Endometrial microvascular endothelial cells (primary cell): ENCODE measurements around the gene LARP1. TPM values are rescaled to one million over a fixed set of nuclear protein-coding genes. Genes with fewer than 3 reads are reported as not detected.
"Not testable (repeated sequence)": the region's sequence is repeated elsewhere in the genome, so short reads cannot be mapped to it uniquely, and the experiment has no call there.

Experiments used
- in situ Hi-C: cut with HindIII; loops from 2 replicates; pipeline ENCODE4 v1.10.0; 2017; ENCODE audit warnings: low sequenced_read_pairs, low pct_unique_long_range_greater_than_20kb; ENCODE audit errors: inconsistent ontology term
- total RNA-seq: library from RNA; depleted of rRNA; stranded (reverse); fragments of >200 nt; gene quantifications from one replicate; pipeline ENCODE4 v1.2.3, GENCODE V29; 2015; ENCODE audit errors: inconsistent ontology term

Gene LARP1
- 106 TPM for total RNA-seq

DNA sequence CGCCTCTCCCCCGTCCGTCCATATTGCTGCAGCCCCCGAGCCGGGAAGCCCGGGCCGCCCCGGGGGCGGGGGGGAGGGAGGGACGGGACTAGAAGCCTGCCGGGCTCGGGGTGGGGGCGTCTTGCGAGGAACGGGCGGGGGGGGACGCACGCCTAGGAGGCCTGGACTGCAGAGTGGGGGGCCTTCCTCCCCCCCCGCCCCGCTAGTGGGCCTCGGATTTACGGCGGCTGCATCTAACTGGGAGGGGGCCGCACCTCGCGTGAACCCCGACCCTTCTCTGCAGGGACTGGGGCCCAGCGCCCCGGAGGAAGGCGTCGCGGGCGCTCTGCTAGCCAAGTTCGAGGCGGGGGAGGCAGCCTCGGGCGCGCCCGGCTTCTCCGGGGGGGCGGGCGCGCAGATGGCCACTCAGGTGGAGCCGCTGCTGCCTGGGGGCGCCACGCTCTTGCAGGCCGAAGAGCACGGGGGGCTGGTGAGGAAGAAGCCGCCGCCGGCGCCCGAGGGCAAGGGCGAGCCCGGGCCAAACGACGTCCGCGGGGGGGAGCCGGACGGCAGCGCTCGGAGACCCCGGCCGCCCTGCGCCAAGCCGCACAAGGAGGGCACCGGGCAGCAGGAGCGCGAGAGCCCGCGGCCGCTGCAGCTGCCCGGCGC is at the start of gene LARP1:
Gene LARP1 (plus strand): TSS at position 17 of the 648 bp plus-strand sequence. CDS start 381 bp downstream, at position 398.
- in situ Hi-C loops, result no loop called here

DNA sequence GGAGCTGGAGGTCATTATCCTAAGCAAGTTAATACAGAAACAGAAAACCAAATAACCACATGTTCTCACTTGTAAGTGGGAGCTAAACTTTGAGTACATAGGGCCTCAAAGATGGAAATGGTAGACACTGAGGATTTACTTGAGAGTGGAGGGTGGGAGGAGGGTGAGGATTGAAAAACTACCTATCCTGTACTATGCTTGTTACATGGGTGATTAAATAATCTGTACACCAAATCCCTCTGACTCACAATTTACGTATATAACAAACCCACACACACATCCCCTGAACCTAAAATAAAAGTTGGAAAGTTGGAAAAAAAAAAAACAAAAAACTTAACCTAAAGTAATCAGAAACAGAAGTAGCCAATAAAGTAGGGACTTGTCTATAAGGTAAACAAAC is 48.8 kb upstream of the LARP1 start:
- in situ Hi-C loops, result no loop called here

DNA sequence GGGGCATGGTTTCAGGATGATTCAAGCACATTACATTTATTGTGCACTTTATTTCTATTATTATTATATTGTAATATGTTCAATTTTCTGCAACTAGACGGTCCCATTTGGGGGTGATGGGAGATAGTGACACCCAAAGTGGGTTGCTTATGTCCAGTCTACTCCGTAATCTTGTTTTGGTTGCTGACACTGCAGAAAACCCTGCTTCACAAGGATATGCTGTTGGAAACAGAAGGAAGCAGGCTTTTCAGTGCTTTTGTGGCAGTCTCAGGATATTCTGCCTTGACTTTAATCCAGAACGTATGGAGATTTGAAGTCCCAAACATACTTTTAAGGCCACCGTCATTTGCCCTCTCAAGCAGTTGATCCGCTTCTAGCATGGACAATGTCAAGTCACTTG is 47.5 kb upstream of the LARP1 start:
- in situ Hi-C loops, result no loop called here

DNA sequence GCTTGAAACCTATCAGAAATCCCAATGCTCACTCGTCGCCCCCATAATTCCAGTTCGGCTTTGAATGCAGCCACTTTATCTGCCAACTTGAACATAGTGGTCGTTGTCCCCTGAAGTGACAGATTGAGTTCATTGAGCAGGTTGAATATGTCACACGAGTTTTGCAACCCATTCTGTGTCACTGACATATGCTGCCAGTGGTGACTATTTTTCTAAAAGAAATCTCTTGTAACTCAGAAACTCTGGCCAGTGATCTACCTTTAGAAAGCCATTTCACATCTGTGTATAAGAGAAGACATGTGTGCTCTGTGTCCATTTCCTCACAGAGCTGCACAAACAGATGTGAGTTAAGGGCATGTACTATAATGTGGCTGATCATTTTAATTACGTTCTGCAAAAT is 47.0 kb upstream of the LARP1 start:
- in situ Hi-C loops, result no loop called here

DNA sequence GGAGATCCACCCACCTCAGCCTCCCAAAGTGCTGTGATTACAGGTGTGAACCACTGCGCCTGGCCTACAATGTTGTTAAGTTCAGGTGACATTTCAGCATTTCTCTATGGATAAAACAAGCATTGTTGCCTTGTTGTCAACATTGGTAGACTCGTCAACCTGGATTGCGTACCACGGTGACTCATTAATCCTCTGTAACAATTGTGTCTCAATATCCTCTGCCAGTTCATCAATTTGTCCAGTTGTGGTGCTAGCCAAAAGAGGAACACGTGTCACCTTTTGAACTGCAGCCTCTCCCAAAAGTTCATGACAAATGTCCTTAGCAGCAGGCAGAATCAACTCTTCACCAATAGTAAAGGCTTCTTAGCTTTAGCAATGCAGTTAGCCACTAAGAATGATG is 46.3 kb upstream of the LARP1 start:
- in situ Hi-C loops, result no loop called here

DNA sequence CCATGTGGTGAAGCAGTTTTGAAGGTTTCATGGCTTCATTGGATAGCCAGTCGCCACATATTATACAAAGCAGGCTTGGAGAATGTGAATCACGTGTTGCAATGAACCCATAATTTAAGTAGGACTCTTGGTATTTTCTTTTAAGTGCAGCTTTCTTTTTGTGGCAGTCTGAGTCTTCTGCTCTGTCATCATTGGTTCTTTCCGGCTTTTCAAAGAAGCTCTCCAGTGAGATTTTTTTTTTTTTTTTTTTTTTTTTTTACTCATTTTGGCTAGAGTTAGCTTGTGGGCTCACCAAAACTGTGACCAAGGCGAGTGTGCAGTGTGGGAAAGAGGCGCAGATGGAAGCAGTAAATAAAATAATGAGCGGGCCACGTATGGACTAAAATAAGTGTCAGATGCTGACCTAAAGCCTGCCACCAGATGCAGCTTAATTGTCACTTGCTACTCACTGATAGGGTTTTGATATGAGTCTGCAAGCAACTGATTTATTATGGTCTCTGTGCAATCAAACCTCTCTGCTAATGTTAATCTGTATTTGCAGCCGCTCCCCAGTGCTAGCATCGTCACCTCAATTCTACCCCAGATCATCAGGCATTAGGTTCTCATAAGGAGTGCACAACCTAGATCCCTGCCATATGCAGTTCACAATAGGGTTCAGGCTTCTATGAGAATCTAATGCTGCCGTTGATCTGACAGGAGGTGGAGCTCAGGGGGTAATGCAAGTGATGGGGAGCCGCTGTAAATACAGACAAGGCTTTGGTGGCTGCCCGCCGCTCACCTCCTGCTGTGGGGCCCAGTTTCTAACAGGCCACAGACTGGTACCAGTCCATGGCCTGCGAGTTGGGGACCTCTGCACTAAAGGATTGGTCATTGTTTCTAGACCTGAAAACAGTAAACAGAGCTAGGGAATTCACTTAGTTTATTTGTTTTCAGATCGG is 45.5 kb upstream of the LARP1 start:
- in situ Hi-C loops, result no loop called here

DNA sequence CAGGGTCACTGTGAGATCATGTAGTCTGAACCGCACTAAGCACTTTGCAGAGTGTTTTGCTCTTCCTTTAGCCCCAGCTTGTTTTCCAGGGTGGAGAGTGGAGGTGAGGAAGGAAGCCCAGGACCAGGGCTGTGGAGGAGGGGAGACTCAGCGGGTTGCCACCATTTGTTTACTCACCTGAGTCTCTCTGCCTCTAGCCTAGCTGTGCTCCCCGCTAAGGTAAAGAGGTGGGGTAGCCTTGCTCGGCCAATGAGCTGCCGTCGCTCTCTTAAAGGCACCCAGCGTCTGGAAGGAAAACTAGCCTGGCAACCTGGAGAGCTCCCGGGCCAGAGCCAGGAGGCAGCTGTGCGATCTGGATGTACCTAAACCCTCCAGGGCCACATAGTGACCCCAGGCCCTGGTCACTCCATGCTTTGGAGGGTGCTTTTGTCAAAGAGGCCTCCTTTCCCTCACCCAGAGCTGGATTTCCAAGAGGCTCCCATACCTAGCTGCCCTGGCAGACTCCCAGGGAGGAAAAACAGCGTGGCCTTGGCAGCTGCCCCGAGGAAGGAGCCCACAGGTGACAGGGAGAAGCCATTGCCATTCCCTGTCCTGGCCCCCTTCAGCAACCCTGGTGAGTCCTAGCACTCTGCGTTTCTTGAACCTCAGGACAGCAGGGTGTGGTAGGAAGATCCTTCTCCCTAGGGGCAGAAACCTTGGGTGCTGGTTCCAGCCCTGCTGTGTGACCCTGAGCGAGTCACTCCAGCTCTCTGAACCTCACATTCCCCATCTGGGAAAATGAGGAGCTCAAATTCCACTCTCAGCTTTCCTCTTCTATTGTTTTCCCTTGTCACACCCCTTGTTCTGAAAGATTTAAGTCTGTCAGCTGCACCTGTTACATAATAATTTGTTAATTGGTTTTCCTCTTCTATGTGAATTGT is 42.4 kb upstream of the LARP1 start:
- in situ Hi-C loops, result no loop called here

DNA sequence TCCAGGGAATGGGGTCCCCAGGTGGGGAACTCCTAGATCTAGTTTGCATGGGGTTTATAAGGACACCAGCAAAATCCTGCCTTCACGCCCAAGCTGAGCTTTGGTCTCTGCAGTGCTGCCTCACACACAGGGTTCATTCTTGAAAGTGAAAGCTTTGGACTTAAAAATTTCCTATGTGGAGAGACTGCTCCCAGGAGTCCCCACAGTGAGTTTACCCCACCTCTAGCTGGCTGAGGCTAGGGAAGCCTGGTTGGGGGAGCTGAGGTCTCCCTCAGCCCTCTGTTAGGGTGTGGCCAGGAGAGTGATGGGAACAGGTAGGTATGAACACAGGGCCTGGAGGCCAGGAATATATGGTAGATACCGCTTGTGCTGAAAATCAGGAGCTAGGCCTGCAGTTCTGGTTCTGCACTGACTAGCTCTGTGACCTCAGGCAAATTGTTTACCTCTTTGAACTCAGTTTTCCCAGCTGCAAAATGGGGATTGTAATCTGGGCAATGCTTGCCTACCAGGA is 41.5 kb upstream of the LARP1 start:
- in situ Hi-C loops, result no loop called here

DNA sequence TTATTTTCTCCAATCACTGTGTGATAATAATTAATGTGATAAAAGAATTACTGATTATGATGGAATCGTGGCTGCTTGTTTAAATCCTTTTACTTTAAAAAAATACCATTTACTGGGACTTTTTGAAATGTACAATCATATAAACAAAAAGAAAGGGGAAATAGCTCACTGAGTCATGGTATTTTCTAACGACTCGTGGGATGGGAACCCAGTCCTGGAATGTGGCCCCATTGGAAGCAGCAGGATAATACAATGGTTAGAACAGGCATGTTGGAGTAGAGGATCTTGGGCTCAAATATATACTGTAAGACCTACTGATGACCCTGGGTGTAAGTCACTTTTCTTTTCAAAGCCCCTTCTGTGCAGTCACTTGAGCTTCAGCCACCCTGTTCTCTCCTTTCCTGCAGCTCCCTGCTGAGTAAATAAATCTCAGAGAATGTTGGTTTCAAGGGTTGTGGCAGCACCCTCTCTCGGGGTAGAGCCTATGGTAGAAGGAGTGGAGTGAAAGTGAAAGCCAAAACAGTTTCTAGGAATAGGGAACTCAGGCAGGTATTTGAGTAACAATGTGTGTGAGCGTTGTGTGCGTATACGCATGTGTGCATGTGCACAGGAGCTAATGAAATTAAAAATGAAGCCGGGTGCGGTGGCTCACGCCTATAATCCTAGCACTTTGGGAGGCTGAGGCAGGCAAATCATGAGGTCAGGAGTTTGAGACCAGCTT is 40.8 kb upstream of the LARP1 start:
- in situ Hi-C loops, result no loop called here

DNA sequence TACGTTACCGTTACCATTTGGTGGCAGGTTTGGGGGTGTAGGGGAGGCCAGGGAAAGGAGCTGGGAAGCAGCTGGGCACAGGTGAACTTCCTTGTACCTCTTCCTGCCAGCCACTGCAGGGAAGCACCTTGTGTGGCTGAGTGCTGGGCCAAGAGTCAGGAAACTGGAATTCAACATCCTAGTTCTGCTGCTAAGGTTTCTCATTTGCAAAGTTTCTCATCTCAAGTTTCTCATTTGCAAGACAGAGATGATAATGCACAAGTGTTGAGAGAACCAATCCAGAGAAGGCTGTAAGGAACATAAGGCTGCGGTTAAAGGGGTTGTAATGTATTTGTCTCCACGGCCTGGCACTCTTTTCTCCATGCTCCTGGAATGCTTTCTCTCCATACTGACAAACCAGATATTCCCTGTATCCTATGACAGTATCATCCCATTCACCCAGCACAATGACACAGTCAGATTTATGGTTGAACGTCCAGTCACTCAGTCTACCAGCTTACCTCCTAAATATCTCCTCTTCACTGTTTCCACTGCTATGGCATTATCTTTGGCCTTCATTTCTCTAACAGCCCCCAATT is 33.6 kb upstream of the LARP1 start:
- in situ Hi-C loops, result no loop called here

DNA sequence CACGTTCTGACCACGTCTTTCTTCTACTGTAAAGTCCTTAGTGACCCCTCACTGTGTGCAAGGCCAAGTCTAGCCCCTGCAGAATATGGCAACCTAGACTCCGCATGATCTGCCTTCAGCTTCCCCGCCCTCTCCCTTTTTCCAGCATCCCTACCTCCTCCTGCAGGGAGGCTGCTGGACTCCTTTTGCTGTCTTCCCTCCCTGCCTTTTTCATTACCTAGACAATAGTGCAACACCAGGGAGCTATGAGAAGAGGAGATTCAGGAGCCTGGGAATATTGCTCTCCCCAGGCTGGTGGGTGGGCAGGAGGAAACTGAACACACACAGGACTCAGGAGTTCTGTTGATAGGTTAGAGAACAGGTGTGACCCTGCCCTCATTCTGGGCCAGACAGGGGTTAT is 33.1 kb upstream of the LARP1 start:
- in situ Hi-C loops, result no loop called here

DNA sequence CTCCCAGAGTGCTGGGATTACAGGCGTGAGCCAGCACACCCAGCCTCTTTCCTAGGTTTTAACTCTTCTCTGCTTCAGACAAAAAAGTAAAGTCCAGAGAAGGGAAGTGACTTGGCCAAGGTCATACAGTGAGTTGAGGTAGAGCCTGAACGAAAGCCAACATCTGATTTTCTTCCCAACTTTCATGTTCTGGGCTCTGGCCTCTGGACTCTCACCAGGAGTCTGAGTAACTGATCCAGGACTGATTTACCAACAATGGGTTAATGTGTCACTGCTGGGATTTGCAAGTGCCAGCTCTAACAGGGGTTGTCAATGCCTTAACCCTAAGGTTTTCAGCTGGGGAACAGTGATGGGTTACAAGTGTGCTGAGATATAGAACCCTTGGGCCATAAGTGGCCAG is 32.2 kb upstream of the LARP1 start:
- in situ Hi-C loops, result no loop called here

DNA sequence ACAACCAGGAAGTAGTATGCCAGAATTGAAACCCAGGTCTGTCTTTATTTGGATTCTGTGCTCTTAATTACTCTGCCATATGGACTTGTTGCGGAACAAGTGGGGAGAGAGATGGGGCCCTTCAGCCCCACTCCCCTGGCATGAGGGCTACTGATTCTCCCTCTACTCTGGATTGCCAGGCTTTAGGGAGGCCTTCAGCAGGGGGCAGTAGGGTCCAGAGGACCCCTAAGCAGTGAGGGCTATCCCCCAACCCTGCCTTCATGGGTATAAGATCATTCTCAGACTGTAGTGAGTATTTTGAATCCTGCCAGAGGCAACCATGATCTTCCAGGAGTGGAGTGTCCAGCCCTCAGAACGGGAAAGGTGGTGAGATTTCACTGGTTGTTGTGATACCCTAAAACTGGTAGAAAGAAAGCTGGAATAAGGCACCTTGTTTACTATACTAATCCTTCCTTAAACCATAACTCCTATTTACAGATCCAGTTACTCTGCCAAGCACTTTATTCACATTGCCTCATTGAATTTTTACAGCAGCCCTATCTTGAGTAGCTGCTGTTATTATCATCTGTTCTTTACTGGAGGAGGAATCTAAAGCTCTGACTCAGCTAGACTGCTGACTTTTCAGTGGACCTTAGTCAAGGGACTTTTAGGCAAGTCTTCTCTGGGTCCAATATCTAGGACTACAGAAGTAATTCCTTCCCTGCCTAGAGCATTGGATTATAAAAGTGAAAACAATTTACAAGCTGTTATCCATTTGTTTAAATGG is 31.3 kb upstream of the LARP1 start:
- in situ Hi-C loops, result no loop called here

DNA sequence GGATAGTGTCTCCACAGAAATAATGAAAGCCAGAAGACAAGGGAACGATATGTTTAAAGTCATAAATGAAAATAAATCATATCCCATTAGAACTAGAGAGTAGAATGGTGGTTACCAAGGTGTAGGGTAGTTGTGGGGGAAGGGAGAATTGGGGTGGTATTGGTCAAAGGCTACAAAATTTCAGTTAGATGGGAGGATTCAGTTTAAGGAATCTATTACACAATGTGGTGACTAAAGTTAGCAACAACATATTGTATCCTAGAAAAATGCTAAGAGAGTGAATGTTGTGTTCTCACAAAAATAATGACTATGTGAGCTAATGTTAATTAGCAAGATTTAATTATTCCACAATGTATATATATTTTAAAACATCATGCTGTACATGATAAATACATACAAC is 27.8 kb upstream of the LARP1 start:
- in situ Hi-C loops, result no loop called here

DNA sequence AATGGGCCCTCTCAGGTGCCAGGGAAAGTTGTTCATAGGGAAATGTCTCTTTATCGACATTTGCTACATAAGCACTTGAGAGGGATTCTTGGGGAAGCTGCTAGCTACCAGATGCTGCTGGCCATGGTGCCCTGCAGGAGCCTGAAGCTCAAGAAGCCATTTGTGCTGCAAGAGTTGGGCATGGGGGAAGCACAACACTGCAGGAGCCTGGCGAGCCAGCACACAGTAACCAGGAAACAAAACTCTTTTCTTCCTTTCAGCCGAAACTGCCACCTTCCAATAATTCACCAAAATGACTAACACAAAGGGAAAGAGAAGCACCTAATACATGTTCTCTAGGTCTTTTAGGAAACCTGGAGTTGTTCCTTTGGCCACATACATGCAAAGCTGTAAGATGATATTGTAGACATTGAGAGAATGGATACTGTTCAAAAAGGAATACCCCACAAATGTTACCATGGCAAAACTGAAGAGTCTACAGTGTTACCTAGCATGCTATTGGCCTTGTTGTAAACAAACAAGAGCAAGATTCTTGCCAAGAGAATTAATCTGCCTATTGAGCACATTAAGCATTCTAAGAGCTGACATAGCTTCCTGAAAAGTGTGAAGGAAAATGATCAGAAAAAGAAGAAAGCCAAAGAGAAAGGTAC is 26.1 kb upstream of the LARP1 start:
- in situ Hi-C loops, result no loop called here

DNA sequence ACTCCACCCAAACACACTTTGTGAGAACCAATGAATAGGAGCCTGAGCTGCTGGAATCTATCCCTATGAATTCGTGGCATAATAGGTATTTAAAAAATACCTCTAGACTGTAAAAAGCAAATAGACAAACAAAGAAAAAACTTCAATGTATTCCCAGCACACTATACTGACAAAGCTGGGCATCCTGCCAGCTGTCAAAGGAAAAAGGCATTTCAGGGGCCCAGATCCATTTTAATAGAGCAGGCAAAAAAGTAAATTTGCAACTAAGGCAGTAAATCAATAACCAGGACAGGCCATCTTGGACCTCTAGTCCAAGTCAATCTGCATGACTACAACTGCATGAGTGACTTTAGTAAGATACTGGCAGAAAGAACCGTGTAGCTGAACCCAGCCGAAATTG is 25.6 kb upstream of the LARP1 start:
- in situ Hi-C loops, result no loop called here

DNA sequence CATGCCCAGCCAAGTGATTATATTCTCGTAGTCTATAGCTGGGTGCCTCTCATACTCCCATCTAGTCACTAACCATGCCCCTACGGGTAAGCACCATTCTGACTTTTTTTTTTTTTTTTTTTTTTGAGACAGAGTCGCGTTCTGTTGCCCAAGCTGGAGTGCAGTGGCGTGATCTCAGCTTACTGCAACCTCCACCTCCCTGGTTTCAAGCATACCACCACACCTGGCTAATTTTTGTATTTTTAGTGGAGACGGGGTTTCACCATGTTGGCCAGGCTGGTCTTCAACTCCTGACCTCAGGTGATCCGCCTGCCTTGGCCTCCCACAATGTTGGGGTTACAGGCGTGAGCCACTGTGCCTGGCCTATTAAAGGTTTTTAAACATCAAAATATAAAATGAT is 24.4 kb upstream of the LARP1 start:
- in situ Hi-C loops, result not testable (repeated sequence)
